Thoracic aorta (tissue), 2 donors: ENCODE measurements around the gene NAALADL2. TPM values are rescaled to one million over a fixed set of nuclear protein-coding genes. Genes with fewer than 3 reads are reported as not detected.

Experiments used
- ATAC-seq: fragments of 150-250 bp; one replicate; pipeline ENCODE4 v1.8.0; 2017; ENCODE audit warnings: low read depth; ENCODE audit not compliant: insufficient number of reproducible peaks, low FRiP score
- DNase-seq: peaks from one replicate; pipeline ENCODE4 v3.0.0-alpha.2; 2020; ENCODE audit warnings: low spot score
- H3K27ac ChIP-seq, 2 donors: fragments of 200-600 bp; sonication (generic); 1 replicate in 1 of 2; 2 replicates in 1 of 2; pipeline ENCODE4 v1.5.1; 2016; ENCODE audit warnings: mild to moderate bottlenecking in 2 of 2, moderate library complexity in 2 of 2
- H3K27me3 ChIP-seq: fragments of 200-600 bp; sonication (generic); replicated peaks from 2 replicates; pipeline ENCODE4 v1.6.0; 2016; ENCODE audit warnings: mild to moderate bottlenecking; ENCODE audit not compliant: insufficient read depth
- H3K36me3 ChIP-seq: fragments of 200-600 bp; sonication (generic); one replicate; pipeline ENCODE4 v1.5.1; 2016
- H3K4me1 ChIP-seq, 2 donors: fragments of 200-600 bp; sonication (generic); 1 replicate in 1 of 2; 2 replicates in 1 of 2; pipeline versions ENCODE4 v1.5.1 to v1.6.0; 2016; ENCODE audit warnings: low read depth in 2 of 2, mild to moderate bottlenecking in 1 of 2; ENCODE audit not compliant: control insufficient read depth in 1 of 2
- H3K4me3 ChIP-seq: fragments of 200-600 bp; sonication (generic); 2 replicates; pipeline ENCODE4 v1.5.1; 2016; ENCODE audit warnings: mild to moderate bottlenecking
- H3K9me3 ChIP-seq: fragments of 200-600 bp; sonication (generic); 2 replicates; pipeline ENCODE4 v1.5.1; 2016
- CTCF ChIP-seq: fragments of 200-600 bp; sonication (generic); IDR thresholded peaks from one replicate; pipeline ENCODE4 v1.5.1; 2019; ENCODE audit warnings: antibody characterized with exemption
- total RNA-seq, 2 donors: library from RNA; depleted of rRNA; stranded (reverse); fragments of >200 nt; gene quantifications; one replicate each; pipeline versions ENCODE4 v1.1.0 to v1.2.3, GENCODE V29; 2016

The NAALADL2 gene
- total RNA-seq, 2 donors from 2014 or later: 12.9 to 21.0 TPM

GRCh38 chr3:175057401-175057800 is 198.3 kb downstream of the NAALADL2 start:
- Histone ChIP-seq H3K4me1 (no peaks in the 10 kb centered on the region), H3K27ac (no peak overlapping the region), H3K9me3 (no peaks in the 10 kb centered on the region), H3K4me3 (no peak overlapping the region), H3K27me3 (no peaks in the 10 kb centered on the region), H3K36me3 (no peaks in the 10 kb centered on the region)
- no peak for TF ChIP-seq CTCF
- no peak for DNase-seq
- ATAC-seq: no peak

- DNase-seq (no peak), ATAC-seq (no peak)
- no peak for TF ChIP-seq CTCF
- H3K4me3 ChIP-seq: no peak overlapping the region
- no peak overlapping the region for H3K27ac ChIP-seq
- H3K27me3 ChIP-seq: no peaks in the 10 kb centered on the region
- H3K9me3 ChIP-seq: no peaks in the 10 kb centered on the region
- no peaks in the 10 kb centered on the region for H3K36me3 ChIP-seq
- H3K4me1 ChIP-seq: no peaks in the 10 kb centered on the region
Observed at GRCh38 chr3:175059788-175060187, 200.7 kb downstream of the NAALADL2 start.

- peaks cover 4% of the 10 kb centered on the region for H3K9me3 ChIP-seq
- H3K4me1 ChIP-seq: no peaks in the 10 kb centered on the region
- H3K4me3 ChIP-seq: no peak overlapping the region
- DNase-seq (no peak), ATAC-seq (no peak)
- no peak overlapping the region for H3K27ac ChIP-seq
- no peaks in the 10 kb centered on the region for H3K36me3 ChIP-seq
- no peak for TF ChIP-seq CTCF
- no peaks in the 10 kb centered on the region for H3K27me3 ChIP-seq
Observed at GRCh38 chr3:175065497-175065896, 206.4 kb downstream of the NAALADL2 start.

- Histone ChIP-seq H3K4me1 (no peaks in the 10 kb centered on the region), H3K36me3 (no peaks in the 10 kb centered on the region), H3K27me3 (no peaks in the 10 kb centered on the region), H3K9me3 (peaks cover 4% of the 10 kb centered on the region), H3K4me3 (no peak overlapping the region), H3K27ac (no peak overlapping the region)
- no peak for TF ChIP-seq CTCF
- ATAC-seq (no peak), DNase-seq (no peak)
Observed at GRCh38 chr3:175066617-175067415, 207.7 kb downstream of the NAALADL2 start.

GRCh38 chr3:175068587-175068986 is 209.5 kb downstream of the NAALADL2 start:
- no peaks in the 10 kb centered on the region for H3K4me1 ChIP-seq
- no peak for ATAC-seq
- H3K27ac ChIP-seq: no peak overlapping the region
- H3K27me3 ChIP-seq: no peaks in the 10 kb centered on the region
- no peak overlapping the region for H3K4me3 ChIP-seq
- no peaks in the 10 kb centered on the region for H3K36me3 ChIP-seq
- H3K9me3 ChIP-seq: peaks cover 4% of the 10 kb centered on the region
- no peak for TF ChIP-seq CTCF
- no peak for DNase-seq
